Mesenchymal stem cell (in vitro differentiated cells and primary cell): ENCODE measurements around the gene ROBO3.

Experiments
- DNase-seq: peaks from one replicate; pipeline ENCODE4 v3.0.0-alpha.2; 2013
- H2AFZ ChIP-seq: one replicate; pipeline ENCODE4 v1.6.1; 2013; ENCODE audit warnings: low read depth, mild to moderate bottlenecking, control low read depth, inconsistent platforms, low read length, moderate library complexity
- H2AK5ac ChIP-seq: 2 replicates; pipeline ENCODE4 v1.6.1; 2013; ENCODE audit warnings: low read length, moderate library complexity, mild to moderate bottlenecking, inconsistent platforms; ENCODE audit not compliant: severe bottlenecking
- H2BK120ac ChIP-seq: one replicate; pipeline ENCODE4 v1.6.1; 2013; ENCODE audit warnings: low read depth, mild to moderate bottlenecking, inconsistent platforms, low read length, moderate library complexity
- H2BK12ac ChIP-seq, 2 experiments: one replicate each; pipeline ENCODE4 v1.6.1; 2013; ENCODE audit warnings: inconsistent platforms in 2 of 2, low read length in 2 of 2, mild to moderate bottlenecking in 2 of 2, moderate library complexity in 2 of 2, control low read depth in 1 of 2
- H2BK15ac ChIP-seq: one replicate; pipeline ENCODE4 v1.6.1; 2013; ENCODE audit warnings: mild to moderate bottlenecking, low read depth, inconsistent platforms; ENCODE audit not compliant: poor library complexity, severe bottlenecking
- H2BK5ac ChIP-seq: 2 replicates; pipeline ENCODE4 v1.6.1; 2013; ENCODE audit warnings: low read depth, mild to moderate bottlenecking, low read length, control low read depth, inconsistent platforms; ENCODE audit not compliant: poor library complexity, severe bottlenecking
- H3K14ac ChIP-seq, 2 experiments: one replicate each; pipeline ENCODE4 v1.6.1; 2013; ENCODE audit warnings: inconsistent platforms in 2 of 2, low read length in 2 of 2, control low read depth in 1 of 2, mild to moderate bottlenecking in 1 of 2, moderate library complexity in 1 of 2
- H3K18ac ChIP-seq, 2 experiments: one replicate each; pipeline ENCODE4 v1.6.1; 2013; ENCODE audit warnings: inconsistent platforms in 2 of 2, low read length in 2 of 2, control low read depth in 1 of 2, low read depth in 1 of 2, mild to moderate bottlenecking in 1 of 2
- H3K23ac ChIP-seq, 2 experiments: one replicate each; pipeline ENCODE4 v1.6.1; 2013; ENCODE audit warnings: inconsistent platforms in 2 of 2, low read length in 2 of 2, mild to moderate bottlenecking in 2 of 2, moderate library complexity in 2 of 2, control low read depth in 1 of 2
- H3K27ac ChIP-seq: 2 replicates; pipeline ENCODE4 v1.5.1; 2013; ENCODE audit warnings: mild to moderate bottlenecking, moderate library complexity, low read length, control low read depth, inconsistent platforms; ENCODE audit not compliant: poor library complexity, severe bottlenecking
- H3K27me3 ChIP-seq, 2 experiments: 2 replicates each; pipeline versions ENCODE4 v1.6.1 to v1.7.0; 2013; ENCODE audit warnings: low read length in 2 of 2, mild to moderate bottlenecking in 2 of 2, moderate library complexity in 2 of 2, control low read depth in 1 of 2, inconsistent platforms in 1 of 2; ENCODE audit not compliant: control insufficient read depth in 1 of 2, insufficient read depth in 1 of 2
- H3K36me3 ChIP-seq, 2 experiments: 2 replicates each; pipeline versions ENCODE4 v1.6.1 to v1.7.0; 2013; ENCODE audit warnings: low read length in 2 of 2, control low read depth in 1 of 2, inconsistent platforms in 1 of 2, low read depth in 1 of 2, mild to moderate bottlenecking in 1 of 2; ENCODE audit not compliant: insufficient read depth in 2 of 2, control insufficient read depth in 1 of 2
- H3K4ac ChIP-seq, 2 experiments: one replicate each; pipeline ENCODE4 v1.6.1; 2013; ENCODE audit warnings: inconsistent platforms in 2 of 2, low read length in 2 of 2, mild to moderate bottlenecking in 2 of 2, moderate library complexity in 2 of 2, control low read depth in 1 of 2, low read depth in 1 of 2
- H3K4me1 ChIP-seq: 2 replicates; pipeline ENCODE4 v1.6.1; 2013; ENCODE audit warnings: low read depth, low read length, control low read depth; ENCODE audit not compliant: control insufficient read depth, insufficient read depth
- H3K4me2 ChIP-seq: 2 replicates; pipeline ENCODE4 v1.6.1; 2013; ENCODE audit warnings: low read length, mild to moderate bottlenecking, inconsistent platforms; ENCODE audit not compliant: poor library complexity, severe bottlenecking
- H3K4me3 ChIP-seq, 2 experiments: 2 replicates each; pipeline versions ENCODE4 v1.5.1 to v1.7.0; 2013; ENCODE audit warnings: low read length in 2 of 2, mild to moderate bottlenecking in 2 of 2, control low read depth in 1 of 2, low read depth in 1 of 2; ENCODE audit not compliant: insufficient read depth in 1 of 2
- H3K79me1 ChIP-seq: replicated peaks from 2 replicates; pipeline ENCODE4 v1.6.1; 2013; ENCODE audit warnings: mild to moderate bottlenecking, control low read depth, low read length, inconsistent platforms; ENCODE audit not compliant: poor library complexity, severe bottlenecking
- H3K9ac ChIP-seq: 2 replicates; pipeline ENCODE4 v1.7.0; 2013; ENCODE audit warnings: mild to moderate bottlenecking, low read length, moderate library complexity
- H3K9me3 ChIP-seq: 2 replicates; pipeline ENCODE4 v1.7.0; 2013; ENCODE audit warnings: mild to moderate bottlenecking, low read length; ENCODE audit not compliant: control insufficient read depth
- H4K8ac ChIP-seq: one replicate; pipeline ENCODE4 v1.6.1; 2013; ENCODE audit warnings: inconsistent platforms, mild to moderate bottlenecking, low read length, moderate library complexity
- H4K91ac ChIP-seq: one replicate; pipeline ENCODE4 v1.6.1; 2013; ENCODE audit warnings: mild to moderate bottlenecking, low read length, inconsistent platforms
- WGBS: methylation state at CpG from one replicate; pipeline ENCODE4 v1.1.7; 2013; ENCODE audit warnings: mixed read lengths; 5-methylcytosine and 5-hydroxymethylcytosine counted together

The ROBO3 gene

DNA sequence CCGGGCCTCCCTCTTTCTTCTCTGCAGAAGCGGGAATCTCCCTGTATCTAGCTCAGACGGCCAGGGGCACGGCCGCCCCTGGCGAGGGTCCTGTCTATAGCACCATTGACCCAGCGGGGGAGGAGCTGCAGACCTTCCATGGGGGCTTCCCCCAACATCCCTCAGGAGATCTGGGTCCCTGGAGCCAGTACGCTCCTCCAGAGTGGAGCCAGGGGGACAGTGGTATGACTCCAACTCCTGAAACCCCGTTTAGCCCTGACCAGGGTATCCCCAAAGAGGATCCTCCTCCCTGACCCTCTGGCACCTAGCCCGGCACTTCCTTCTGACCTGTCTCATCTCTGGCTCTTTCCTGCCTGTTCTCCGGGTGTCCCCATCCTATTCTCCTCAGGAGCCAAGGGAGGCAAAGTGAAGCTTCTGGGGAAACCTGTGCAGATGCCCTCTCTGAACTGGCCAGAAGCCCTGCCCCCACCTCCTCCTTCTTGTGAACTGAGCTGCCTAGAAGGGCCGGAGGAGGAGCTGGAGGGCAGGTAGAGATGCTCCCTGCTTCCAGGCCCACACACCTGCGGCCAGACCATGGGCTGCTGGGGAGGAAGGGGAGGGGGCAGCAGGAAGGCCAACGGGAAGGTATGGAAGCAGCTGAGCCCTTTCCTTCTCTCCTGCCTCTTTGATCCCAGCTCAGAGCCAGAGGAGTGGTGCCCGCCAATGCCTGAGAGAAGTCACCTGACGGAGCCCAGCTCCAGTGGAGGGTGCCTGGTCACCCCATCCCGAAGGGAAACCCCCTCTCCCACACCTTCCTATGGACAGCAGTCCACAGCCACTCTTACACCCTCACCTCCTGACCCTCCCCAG lies 12.9 kb downstream of the ROBO3 start:
- Histone ChIP-seq H3K14ac (no peak overlapping the region), H2AFZ (no peak overlapping the region), H3K27me3 (peaks cover 20% of the 10 kb centered on the region in 2 experiments), H3K4me3 (peak overlapping the region in 1 of 2 experiments; percentile 84), H3K23ac (no peak overlapping the region), H2BK12ac (no peak overlapping the region), H3K9me3 (no peaks in the 10 kb centered on the region), H3K79me1 (peaks cover 9% of the 10 kb centered on the region), H3K36me3 (peaks cover 0 to 3% of the 10 kb centered on the region in 2 experiments), H4K8ac (peak overlapping the region; percentile 20), H2BK5ac (no peak overlapping the region), H2BK15ac (no peak overlapping the region), H3K4me1 (peaks cover 19% of the 10 kb centered on the region), H3K18ac (no peak overlapping the region), H3K4ac (no peak overlapping the region), H2BK120ac (no peak overlapping the region), H3K4me2 (no peak overlapping the region), H3K27ac (no peak overlapping the region), H3K9ac (no peak overlapping the region), H4K91ac (peak overlapping the region; percentile 11), H2AK5ac (no peak overlapping the region)
- WGBS, result 85% methylated on average over 15 of the region's 17 CpGs
- DNase-seq, result no peak

DNA sequence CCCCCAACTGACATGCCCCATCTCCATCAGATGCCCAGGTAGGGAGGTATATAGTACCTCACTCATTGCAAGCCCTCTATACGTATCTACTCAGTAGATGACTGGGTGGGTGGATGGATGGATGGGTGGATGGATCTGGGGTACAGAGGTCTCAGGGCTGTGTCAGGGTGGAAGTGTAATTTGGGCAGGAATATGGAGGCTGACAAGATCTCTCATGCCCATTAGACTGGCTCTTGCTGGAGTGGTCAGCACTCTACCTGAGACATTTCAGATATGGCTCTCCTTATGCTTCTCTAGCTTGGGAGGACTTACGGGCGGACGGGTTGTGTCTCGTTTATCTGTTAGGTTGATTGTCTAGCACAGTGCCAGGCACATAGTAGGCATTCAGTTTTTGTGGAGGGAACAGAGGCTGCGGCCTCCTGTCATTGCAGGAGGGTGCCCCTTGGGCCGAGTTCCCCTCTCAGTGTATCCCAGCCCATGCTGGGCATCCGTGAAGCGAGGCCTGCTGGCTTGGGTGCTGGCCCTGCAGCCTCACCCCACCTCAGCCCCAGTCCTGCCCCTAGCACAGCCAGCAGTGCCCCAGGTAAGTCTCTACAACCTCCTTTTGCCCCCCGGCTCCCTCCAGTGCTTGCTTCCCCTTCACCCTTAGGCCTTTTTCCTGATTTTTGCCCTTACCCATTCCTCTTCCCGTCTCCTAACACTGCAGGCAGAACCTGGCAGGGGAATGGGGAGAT lies 13.7 kb downstream of the ROBO3 start:
- Histone ChIP-seq H3K9ac (no peak overlapping the region), H3K4me1 (peaks cover 19% of the 10 kb centered on the region), H3K23ac (no peak overlapping the region), H3K79me1 (peaks cover 9% of the 10 kb centered on the region), H2BK5ac (no peak overlapping the region), H2AK5ac (no peak overlapping the region), H2BK120ac (no peak overlapping the region), H3K36me3 (peaks cover 0 to 3% of the 10 kb centered on the region in 2 experiments), H4K8ac (no peak overlapping the region), H3K27me3 (peaks cover 12% of the 10 kb centered on the region in 2 experiments), H3K27ac (no peak overlapping the region), H3K9me3 (no peaks in the 10 kb centered on the region), H2AFZ (no peak overlapping the region), H3K14ac (no peak overlapping the region), H4K91ac (peak overlapping the region; percentile 11), H3K4ac (no peak overlapping the region), H3K4me2 (no peak overlapping the region), H2BK12ac (no peak overlapping the region), H2BK15ac (no peak overlapping the region), H3K4me3 (no peak overlapping the region), H3K18ac (no peak overlapping the region)
- DNase-seq, result no peak
- 97% methylated on average over 11 of the region's 11 CpGs for WGBS

DNA sequence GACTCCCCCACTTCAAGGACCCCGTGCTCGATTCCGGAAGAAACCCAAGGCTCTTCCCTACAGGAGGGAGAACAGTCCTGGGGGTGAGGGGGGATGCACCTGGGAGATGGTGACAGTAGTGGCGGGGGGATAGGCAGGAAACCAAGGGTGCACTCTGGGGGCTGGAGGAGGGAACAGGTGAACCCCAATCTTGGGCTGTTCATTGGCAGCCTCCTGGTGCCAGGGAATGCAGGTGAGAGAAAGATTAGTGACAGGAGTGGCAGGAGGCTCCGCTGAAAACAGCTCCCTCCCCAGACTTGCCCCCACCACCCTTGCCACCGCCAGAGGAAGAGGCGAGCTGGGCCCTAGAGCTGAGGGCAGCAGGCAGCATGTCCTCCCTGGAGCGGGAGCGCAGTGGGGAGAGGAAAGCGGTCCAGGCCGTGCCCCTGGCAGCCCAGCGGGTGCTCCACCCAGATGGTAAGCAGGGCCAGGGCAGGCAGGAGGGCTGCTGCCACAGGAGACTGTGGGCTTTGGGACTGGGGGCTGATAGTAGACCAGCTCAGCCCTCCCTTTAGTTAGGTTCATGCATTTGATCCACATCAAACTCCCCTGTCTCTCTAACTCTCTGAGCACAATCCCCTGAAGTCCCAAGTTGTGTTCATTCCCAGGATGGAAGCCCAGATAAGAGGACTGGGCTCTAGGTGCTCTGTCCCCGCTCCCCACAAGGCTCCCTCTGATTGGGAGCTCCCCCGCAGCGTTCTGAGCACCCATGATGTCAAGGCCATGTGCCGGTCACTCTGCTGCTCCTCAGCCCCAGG lies 14.5 kb downstream of the ROBO3 start:
- Histone ChIP-seq H2BK120ac (no peak overlapping the region), H3K14ac (no peak overlapping the region), H2BK12ac (no peak overlapping the region), H3K18ac (no peak overlapping the region), H3K79me1 (peaks cover 9% of the 10 kb centered on the region), H4K91ac (no peak overlapping the region), H2AFZ (no peak overlapping the region), H3K23ac (no peak overlapping the region), H3K4ac (no peak overlapping the region), H3K9ac (no peak overlapping the region), H3K4me2 (no peak overlapping the region), H2AK5ac (no peak overlapping the region), H3K4me1 (peaks cover 19% of the 10 kb centered on the region), H2BK5ac (no peak overlapping the region), H3K27ac (no peak overlapping the region), H4K8ac (no peak overlapping the region), H3K27me3 (peaks cover 5% of the 10 kb centered on the region in 2 experiments), H3K9me3 (no peaks in the 10 kb centered on the region), H2BK15ac (no peak overlapping the region), H3K36me3 (peaks cover 3 to 4% of the 10 kb centered on the region in 2 experiments), H3K4me3 (no peak overlapping the region)
- DNase-seq, result no peak
- WGBS, result 94% methylated on average over 13 of the region's 16 CpGs

DNA sequence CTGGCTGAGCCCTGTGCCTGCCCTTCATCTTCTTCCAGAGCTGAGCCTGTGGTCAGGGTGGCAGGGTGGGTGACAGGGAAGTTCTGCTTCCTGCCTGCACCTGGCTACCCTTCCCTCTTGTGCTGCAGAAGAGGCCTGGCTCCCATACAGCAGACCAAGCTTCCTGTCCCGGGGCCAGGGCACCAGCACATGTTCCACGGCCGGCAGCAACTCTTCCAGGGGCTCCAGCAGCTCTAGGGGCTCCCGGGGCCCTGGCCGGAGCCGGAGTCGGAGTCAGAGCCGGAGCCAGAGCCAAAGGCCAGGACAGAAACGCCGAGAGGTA lies 15.0 kb downstream of the ROBO3 start:
- Histone ChIP-seq H3K27ac (no peak overlapping the region), H3K4ac (no peak overlapping the region)

More for the DNA sequence above, 15.0 kb downstream of the ROBO3 start:
- Histone ChIP-seq H3K23ac (no peak overlapping the region), H2AFZ (no peak overlapping the region), H2BK15ac (no peak overlapping the region), H3K27me3 (peaks cover 0 to 3% of the 10 kb centered on the region in 2 experiments), H3K79me1 (peaks cover 9% of the 10 kb centered on the region), H3K4me1 (peaks cover 19% of the 10 kb centered on the region), H2BK5ac (no peak overlapping the region), H2AK5ac (no peak overlapping the region), H3K36me3 (peaks cover 3 to 7% of the 10 kb centered on the region in 2 experiments), H3K14ac (no peak overlapping the region), H3K4me2 (no peak overlapping the region), H3K9ac (no peak overlapping the region), H2BK12ac (no peak overlapping the region), H3K18ac (no peak overlapping the region), H4K8ac (no peak overlapping the region), H3K9me3 (no peaks in the 10 kb centered on the region), H4K91ac (no peak overlapping the region), H3K4me3 (no peak overlapping the region), H2BK120ac (no peak overlapping the region)
- DNase-seq, result no peak
- WGBS, result 92% methylated on average over 10 of the region's 10 CpGs
